HG03097 (cell line): ENCODE results near the gene RANBP17.
"Not testable (repeated sequence)": the region's sequence is repeated elsewhere in the genome, so short reads cannot be mapped to it uniquely, and the experiment has no call there.

Experiments used
- ATAC-seq: cut with Tn5 transposase; IDR thresholded peaks from one replicate; pipeline ENCODE4 v1.9.1; 2021; ENCODE audit not compliant: unreplicated experiment, low FRiP score

RANBP17 gene

GRCh38 chr5:170865622-170866021 is 3.8 kb downstream of the RANBP17 start:
- no peak for ATAC-seq

GRCh38 chr5:170867825-170868224 is 6.0 kb downstream of the RANBP17 start:
- ATAC-seq: no peak

GRCh38 chr5:170870390-170870789 is 8.6 kb downstream of the RANBP17 start:
- ATAC-seq: not testable (repeated sequence)

GRCh38 chr5:170874017-170874416 is 12.2 kb downstream of the RANBP17 start:
- no peak for ATAC-seq

- no peak for ATAC-seq
Observed at GRCh38 chr5:170875811-170876210, 14.0 kb downstream of the RANBP17 start.

- no peak for ATAC-seq
Observed at GRCh38 chr5:170880084-170880483, 18.3 kb downstream of the RANBP17 start.

- no peak for ATAC-seq
Observed at GRCh38 chr5:170882345-170882744, 20.5 kb downstream of the RANBP17 start.

- no peak for ATAC-seq
Observed at GRCh38 chr5:170885256-170885655, 23.4 kb downstream of the RANBP17 start.

GRCh38 chr5:170885809-170886208 is 24.0 kb downstream of the RANBP17 start:
- ATAC-seq: no peak

- ATAC-seq: no peak
Observed at GRCh38 chr5:170886210-170886894, 24.5 kb downstream of the RANBP17 start.

GRCh38 chr5:170892196-170892595 is 30.4 kb downstream of the RANBP17 start:
- ATAC-seq: no peak

GRCh38 chr5:170894665-170895064 is 32.8 kb downstream of the RANBP17 start:
- no peak for ATAC-seq

- no peak for ATAC-seq
Observed at GRCh38 chr5:170896779-170897178, 35.0 kb downstream of the RANBP17 start.

- ATAC-seq: no peak
Observed at GRCh38 chr5:170903075-170903474, 41.3 kb downstream of the RANBP17 start.

- ATAC-seq: no peak
Observed at GRCh38 chr5:170907758-170908157, 45.9 kb downstream of the RANBP17 start.

GRCh38 chr5:170913573-170913972 is 51.8 kb downstream of the RANBP17 start:
- no peak for ATAC-seq

GRCh38 chr5:170917113-170917512 is 55.3 kb downstream of the RANBP17 start:
- ATAC-seq: no peak

GRCh38 chr5:170920196-170920595 is 58.4 kb downstream of the RANBP17 start:
- ATAC-seq: no peak

- ATAC-seq: not testable (repeated sequence)
Observed at GRCh38 chr5:170922331-170922730, 60.5 kb downstream of the RANBP17 start.

- ATAC-seq: no peak
Observed at GRCh38 chr5:170923910-170924620, 62.2 kb downstream of the RANBP17 start.

GRCh38 chr5:170935534-170936218 is 73.9 kb downstream of the RANBP17 start:
- not testable (repeated sequence) for ATAC-seq

- ATAC-seq: no peak
Observed at GRCh38 chr5:170937072-170937471, 75.3 kb downstream of the RANBP17 start.
